ENCODE measurements around the gene MMS19. TPM values are rescaled to one million over a fixed set of nuclear protein-coding genes. Genes with fewer than 3 reads are reported as not detected.

Gene MMS19
- 70.7 TPM for total RNA-seq
- long read RNA-seq, transcript MMS19-209 (31 exons, 3,797 nt): major isoform, 22 of 85 reads
- long read RNA-seq, partial matches to known transcripts: 20 of 85 reads
- long read RNA-seq, other reads (novel, unspliced or antisense): 41 of 85 reads

GRCh38 chr10:97498076-97498840, at the start of gene MMS19:
TSS of gene MMS19 (minus strand) at chr10:97498422. CDS start at chr10:97498384, 38 bp downstream.
- DNase-seq: peak; percentile 100
- peaks cover 7% of the 10 kb centered on the region for H3K36me3 ChIP-seq
- peak; percentile 22 for TF ChIP-seq CTCF (IDR thresholded peaks at IDR 0.05)
- peaks cover 48% of the 10 kb centered on the region for H3K4me1 ChIP-seq
- peak; percentile 94 for ATAC-seq
- H3K4me3 ChIP-seq: peak within 1 kb of the TSS; percentile 100
- intact Hi-C loops (cut with DNase I): no loop called here
- H3K27me3 ChIP-seq: no peaks in the 10 kb centered on the region
- H3K9me3 ChIP-seq: no peaks in the 10 kb centered on the region
- H3K27ac ChIP-seq: peak within 1 kb of the TSS; percentile 95

GRCh38 chr10:97547962-97548361, 49.7 kb upstream of the MMS19 start:
- intact Hi-C loops (cut with DNase I): no loop called here
- Histone ChIP-seq H3K27ac (no peak overlapping the region), H3K4me1 (peaks cover 16% of the 10 kb centered on the region), H3K9me3 (no peaks in the 10 kb centered on the region), H3K4me3 (no peak overlapping the region), H3K36me3 (no peaks in the 10 kb centered on the region), H3K27me3 (no peaks in the 10 kb centered on the region)
- DNase-seq (peak; percentile 5), ATAC-seq (no peak)
- TF ChIP-seq CTCF (IDR thresholded peaks at IDR 0.05): no peak

- H3K27ac ChIP-seq: no peak overlapping the region
- H3K27me3 ChIP-seq: no peaks in the 10 kb centered on the region
- intact Hi-C loops (cut with DNase I): no loop called here
- H3K9me3 ChIP-seq: no peaks in the 10 kb centered on the region
- H3K4me1 ChIP-seq: peaks cover 23% of the 10 kb centered on the region
- TF ChIP-seq CTCF (IDR thresholded peaks at IDR 0.05): no peak
- DNase-seq (no peak), ATAC-seq (no peak)
- H3K36me3 ChIP-seq: no peaks in the 10 kb centered on the region
- no peak overlapping the region for H3K4me3 ChIP-seq
These were observed 49.0 kb upstream of the MMS19 start for GRCh38 chr10:97547271-97547600.

- ATAC-seq: no peak
- H3K4me1 ChIP-seq: peaks cover 28% of the 10 kb centered on the region
- H3K27ac ChIP-seq: no peak overlapping the region
- H3K4me3 ChIP-seq: no peak overlapping the region
- no peaks in the 10 kb centered on the region for H3K27me3 ChIP-seq
- no peak for TF ChIP-seq CTCF (IDR thresholded peaks at IDR 0.05)
- no peak for DNase-seq
- no peaks in the 10 kb centered on the region for H3K9me3 ChIP-seq
- intact Hi-C loops (cut with DNase I): no loop called here
- no peaks in the 10 kb centered on the region for H3K36me3 ChIP-seq
These were observed 48.4 kb upstream of the MMS19 start for GRCh38 chr10:97546456-97547270.

GRCh38 chr10:97543025-97543546, 44.9 kb upstream of the MMS19 start:
- TF ChIP-seq CTCF (IDR thresholded peaks at IDR 0.05): no peak
- Histone ChIP-seq H3K27ac (peak overlapping the region; percentile 71), H3K36me3 (no peaks in the 10 kb centered on the region), H3K4me3 (no peak overlapping the region), H3K9me3 (no peaks in the 10 kb centered on the region), H3K4me1 (peaks cover 38% of the 10 kb centered on the region), H3K27me3 (no peaks in the 10 kb centered on the region)
- intact Hi-C loops (cut with DNase I): no loop called here
- DNase-seq (peak; percentile 76), ATAC-seq (peak; percentile 89)

All from upper lobe of right lung (tissue), 1 donor.